Measurements from ENCODE around the gene CADPS2.

- TF ChIP-seq POLR2AphosphoS5 (IDR thresholded peaks at IDR 0.05; ENCODE audit: low read depth, low read length) (no peak), TAF1 (IDR thresholded peaks at IDR 0.05; ENCODE audit: borderline replicate concordance, insufficient read depth, low read length) (no peak), SIN3A (IDR thresholded peaks at IDR 0.05; ENCODE audit: borderline replicate concordance, insufficient read depth, low read length) (no peak), FOXP2 (optimal IDR thresholded peaks at IDR 0.05; ENCODE audit: borderline replicate concordance, extremely low read depth, extremely low read length, insufficient read depth) (no peak)
- TF ChIP-seq, protein P1, sequence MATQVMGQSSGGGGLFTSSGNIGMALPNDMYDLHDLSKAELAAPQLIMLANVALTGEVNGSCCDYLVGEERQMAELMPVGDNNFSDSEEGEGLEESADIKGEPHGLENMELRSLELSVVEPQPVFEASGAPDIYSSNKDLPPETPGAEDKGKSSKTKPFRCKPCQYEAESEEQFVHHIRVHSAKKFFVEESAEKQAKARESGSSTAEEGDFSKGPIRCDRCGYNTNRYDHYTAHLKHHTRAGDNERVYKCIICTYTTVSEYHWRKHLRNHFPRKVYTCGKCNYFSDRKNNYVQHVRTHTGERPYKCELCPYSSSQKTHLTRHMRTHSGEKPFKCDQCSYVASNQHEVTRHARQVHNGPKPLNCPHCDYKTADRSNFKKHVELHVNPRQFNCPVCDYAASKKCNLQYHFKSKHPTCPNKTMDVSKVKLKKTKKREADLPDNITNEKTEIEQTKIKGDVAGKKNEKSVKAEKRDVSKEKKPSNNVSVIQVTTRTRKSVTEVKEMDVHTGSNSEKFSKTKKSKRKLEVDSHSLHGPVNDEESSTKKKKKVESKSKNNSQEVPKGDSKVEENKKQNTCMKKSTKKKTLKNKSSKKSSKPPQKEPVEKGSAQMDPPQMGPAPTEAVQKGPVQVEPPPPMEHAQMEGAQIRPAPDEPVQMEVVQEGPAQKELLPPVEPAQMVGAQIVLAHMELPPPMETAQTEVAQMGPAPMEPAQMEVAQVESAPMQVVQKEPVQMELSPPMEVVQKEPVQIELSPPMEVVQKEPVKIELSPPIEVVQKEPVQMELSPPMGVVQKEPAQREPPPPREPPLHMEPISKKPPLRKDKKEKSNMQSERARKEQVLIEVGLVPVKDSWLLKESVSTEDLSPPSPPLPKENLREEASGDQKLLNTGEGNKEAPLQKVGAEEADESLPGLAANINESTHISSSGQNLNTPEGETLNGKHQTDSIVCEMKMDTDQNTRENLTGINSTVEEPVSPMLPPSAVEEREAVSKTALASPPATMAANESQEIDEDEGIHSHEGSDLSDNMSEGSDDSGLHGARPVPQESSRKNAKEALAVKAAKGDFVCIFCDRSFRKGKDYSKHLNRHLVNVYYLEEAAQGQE (IDR thresholded peaks at IDR 0.05; ENCODE audit: insufficient read depth in 1 of 2, low read depth in 2 of 2, low read length in 2 of 2): no peak
Observed at GRCh38 chr7:122416336-122416735, 469.9 kb downstream of the CADPS2 start.

All from PFSK-1 (cell line).